H1 (cell line): ENCODE measurements around the gene CACNA2D4. TPM values are rescaled to one million over a fixed set of nuclear protein-coding genes. Genes with fewer than 3 reads are reported as not detected.
A peak's percentile ranks its signal among the peaks of the same experiment; 100 is the strongest.

Experiments
- CTCF ChIA-PET: fragments of 300-600 bp; sonication (Branson Sonifier 250); formaldehyde crosslinking; loops from one replicate; lab custom pipeline; 2021; ENCODE audit not compliant: partially characterized antibody; lab: Charles Lee
- POLR2A ChIA-PET: fragments of 300-600 bp; sonication (Branson Sonifier 250); formaldehyde crosslinking; loops from one replicate; lab custom pipeline; 2021; ENCODE audit warnings: inconsistent platforms; ENCODE audit not compliant: partially characterized antibody; lab: Charles Lee
- DNase-seq, 2 experiments: peaks; one replicate each; pipeline versions ENCODE4 v3.0.0 to v3.0.0-alpha.2; 2010 to 2022; ENCODE audit warnings: low spot score in 2 of 2, low read depth in 1 of 2, mixed read lengths in 1 of 2
- FAIRE-seq: peaks from 2 replicates; lab custom pipeline; 2011; peaks lifted over from hg19 to GRCh38; lab: Jason Lieb, UNC
- H2AFZ ChIP-seq: 2 replicates; pipeline ENCODE4 v1.8.1; 2012; ENCODE audit warnings: low read length, inconsistent platforms
- H2AK5ac ChIP-seq: 2 replicates; pipeline ENCODE4 v1.6.1; 2013; ENCODE audit warnings: low read depth, low read length
- H2BK120ac ChIP-seq: replicated peaks from 2 replicates; pipeline ENCODE3; 2013; ENCODE audit warnings: low read depth, low read length, inconsistent platforms
- H2BK12ac ChIP-seq: 2 replicates; pipeline ENCODE4 v1.6.1; 2013; ENCODE audit warnings: low read depth, low read length
- H2BK15ac ChIP-seq: 2 replicates; pipeline ENCODE4 v1.6.1; 2013; ENCODE audit warnings: low read length
- H2BK20ac ChIP-seq: 2 replicates; pipeline ENCODE4 v1.6.1; 2013; ENCODE audit warnings: low read length
- H2BK5ac ChIP-seq: 2 replicates; pipeline ENCODE4 v1.6.1; 2013; ENCODE audit warnings: low read depth, low read length
- H3K14ac ChIP-seq: 2 replicates; pipeline ENCODE4 v1.6.1; 2013; ENCODE audit warnings: inconsistent platforms; ENCODE audit not compliant: insufficient read length
- H3K18ac ChIP-seq: 2 replicates; pipeline ENCODE4 v1.6.1; 2013; ENCODE audit warnings: low read length; ENCODE audit errors: extremely low read depth
- H3K23ac ChIP-seq: 2 replicates; pipeline ENCODE4 v1.6.1; 2013; ENCODE audit warnings: inconsistent platforms; ENCODE audit not compliant: insufficient read length
- H3K23me2 ChIP-seq: 2 replicates; pipeline ENCODE4 v1.6.1; 2013; ENCODE audit warnings: low read depth, low read length
- H3K27ac ChIP-seq: 2 replicates; pipeline ENCODE4 v1.6.1; 2011; ENCODE audit warnings: low read depth, low read length, inconsistent platforms
- H3K27me3 ChIP-seq, 4 experiments: replicated peaks in 1 of 4; 1 replicate in 1 of 4; 2 replicates in 3 of 4; pipeline versions ENCODE4 v1.6.1 to v1.8.1; 2011 to 2013; ENCODE audit warnings: low read length in 3 of 4, mild to moderate bottlenecking in 3 of 4, inconsistent platforms in 2 of 4, mixed read lengths in 2 of 4, moderate library complexity in 1 of 4; ENCODE audit not compliant: control insufficient read depth in 3 of 4, insufficient read depth in 3 of 4; ENCODE audit errors: extremely low read depth in 1 of 4
- H3K36me3 ChIP-seq, 4 experiments: 2 replicates each; pipeline versions ENCODE4 v1.6.1 to v1.8.1; 2011 to 2013; ENCODE audit warnings: mild to moderate bottlenecking in 4 of 4, low read length in 3 of 4, moderate library complexity in 2 of 4, control low read depth in 1 of 4, inconsistent platforms in 1 of 4; ENCODE audit not compliant: insufficient read depth in 4 of 4, control insufficient read depth in 2 of 4
- H3K4ac ChIP-seq: replicated peaks from 2 replicates; pipeline ENCODE3; 2013; ENCODE audit warnings: low read length, low read depth, mixed read lengths, inconsistent platforms; ENCODE audit not compliant: insufficient read length
- H3K4me1 ChIP-seq, 4 experiments: replicated peaks in 1 of 4; 1 replicate in 1 of 4; 2 replicates in 3 of 4; pipeline versions ENCODE4 v1.6.1 to v1.8.1; 2011 to 2013; ENCODE audit warnings: low read length in 3 of 4, inconsistent platforms in 2 of 4, mixed read lengths in 1 of 4; ENCODE audit not compliant: insufficient read depth in 4 of 4, control insufficient read depth in 3 of 4
- H3K4me2 ChIP-seq, 2 experiments: 2 replicates each; pipeline versions ENCODE4 v1.6.1 to v1.8.1; 2011 to 2013; ENCODE audit warnings: low read depth in 2 of 2, low read length in 2 of 2, control low read depth in 1 of 2, inconsistent platforms in 1 of 2, mild to moderate bottlenecking in 1 of 2; ENCODE audit not compliant: insufficient read depth in 1 of 2
- H3K4me3 ChIP-seq, 4 experiments: fragments of 200-600, 300-600 bp in 1 of 4; sonication (generic), shearing (Covaris generic), sonication (Bioruptor Twin) in 1 of 4; 2 replicates each; pipeline versions ENCODE4 v1.5.1 to v1.8.1; 2011 to 2016; ENCODE audit warnings: low read length in 4 of 4, low read depth in 3 of 4, control low read depth in 2 of 4, inconsistent platforms in 2 of 4, mild to moderate bottlenecking in 2 of 4, mixed read lengths in 1 of 4, moderate library complexity in 1 of 4; ENCODE audit not compliant: insufficient read depth in 2 of 4; ENCODE audit errors: extremely low read depth in 1 of 4
- H3K56ac ChIP-seq: replicated peaks from 2 replicates; pipeline ENCODE3; 2013; ENCODE audit warnings: low read depth, mild to moderate bottlenecking, mixed read lengths, low read length, inconsistent platforms; ENCODE audit not compliant: insufficient read length
- H3K79me1 ChIP-seq: 2 replicates; pipeline ENCODE4 v1.6.1; 2013; ENCODE audit warnings: low read depth, low read length, control low read depth
- H3K79me2 ChIP-seq, 2 experiments: 2 replicates each; pipeline versions ENCODE4 v1.6.1 to v1.8.1; 2012 to 2013; ENCODE audit warnings: low read length in 2 of 2, mild to moderate bottlenecking in 2 of 2, inconsistent platforms in 1 of 2; ENCODE audit not compliant: insufficient read depth in 2 of 2, control insufficient read depth in 1 of 2
- H3K9ac ChIP-seq, 4 experiments: replicated peaks in 1 of 4; 1 replicate in 1 of 4; 2 replicates in 3 of 4; pipeline versions ENCODE4 v1.6.1 to v1.8.1; 2011 to 2013; ENCODE audit warnings: low read depth in 3 of 4, low read length in 3 of 4, control low read depth in 2 of 4, mild to moderate bottlenecking in 2 of 4, moderate library complexity in 2 of 4, inconsistent platforms in 1 of 4; ENCODE audit errors: extremely low read depth in 1 of 4
- H3K9me3 ChIP-seq, 2 experiments: 2 replicates each; pipeline versions ENCODE4 v1.6.1 to v1.8.1; 2012 to 2013; ENCODE audit warnings: mild to moderate bottlenecking in 2 of 2, moderate library complexity in 2 of 2, control low read depth in 1 of 2, inconsistent platforms in 1 of 2, low read depth in 1 of 2, low read length in 1 of 2, mixed read lengths in 1 of 2; ENCODE audit not compliant: insufficient read depth in 2 of 2
- H4K20me1 ChIP-seq, 2 experiments: replicated peaks in 1 of 2; 2 replicates each; pipeline versions ENCODE3 to v1.8.1; 2011 to 2013; ENCODE audit warnings: inconsistent platforms in 2 of 2, low read length in 2 of 2, mild to moderate bottlenecking in 1 of 2; ENCODE audit not compliant: insufficient read depth in 2 of 2, control insufficient read depth in 1 of 2
- H4K5ac ChIP-seq: 2 replicates; pipeline ENCODE4 v1.6.1; 2013; ENCODE audit warnings: low read length, low read depth, mixed read lengths, inconsistent platforms; ENCODE audit not compliant: insufficient read length
- H4K8ac ChIP-seq: 2 replicates; pipeline ENCODE4 v1.8.0; 2013; ENCODE audit warnings: mild to moderate bottlenecking, moderate library complexity, low read length, inconsistent platforms; ENCODE audit not compliant: insufficient read depth; ENCODE audit errors: extremely low read depth
- H4K91ac ChIP-seq: replicated peaks from 2 replicates; pipeline ENCODE3; 2013; ENCODE audit warnings: low read length, mixed read lengths, inconsistent platforms; ENCODE audit not compliant: insufficient read length
- BCL11A ChIP-seq, 2 experiments: IDR thresholded peaks; one replicate each; pipeline ENCODE4 v1.6.1; 2011; ENCODE audit warnings: low read depth in 2 of 2, low read length in 2 of 2, mild to moderate bottlenecking in 2 of 2
- CEBPB ChIP-seq: IDR thresholded peaks from 2 replicates; pipeline ENCODE4 v1.6.1; 2012; ENCODE audit warnings: low read depth, low read length
- KDM4A ChIP-seq: IDR thresholded peaks from one replicate; pipeline ENCODE4 v1.7.1; 2012; ENCODE audit warnings: low read depth, mild to moderate bottlenecking, moderate library complexity, low read length, inconsistent platforms; ENCODE audit not compliant: severe bottlenecking
- POLR2A ChIP-seq, 2 experiments: IDR thresholded peaks; 1 replicate in 1 of 2; 2 replicates in 1 of 2; pipeline ENCODE4 v1.6.1; 2011; ENCODE audit warnings: low read depth in 2 of 2, low read length in 2 of 2, mild to moderate bottlenecking in 2 of 2; ENCODE audit errors: control extremely low read depth in 1 of 2
- POU5F1 ChIP-seq: IDR thresholded peaks from 2 replicates; pipeline ENCODE4 v1.6.1; 2011; ENCODE audit warnings: low read depth, mild to moderate bottlenecking, low read length, moderate library complexity
- RBBP5 ChIP-seq: IDR thresholded peaks from 2 replicates; pipeline ENCODE4 v1.7.1; 2012; ENCODE audit warnings: low read depth, mild to moderate bottlenecking, inconsistent platforms, low read length, moderate library complexity, borderline replicate concordance
- RNF2 ChIP-seq: fragments of 200-900, 300-1000 bp; sonication (generic); IDR thresholded peaks from 2 replicates; pipeline ENCODE4 v1.7.1; 2016; ENCODE audit warnings: borderline replicate concordance, low read depth, mild to moderate bottlenecking, antibody characterized with exemption, low read length; ENCODE audit not compliant: poor library complexity, severe bottlenecking; ENCODE audit errors: missing control alignments
- SIN3A ChIP-seq, 2 experiments: IDR thresholded peaks in 1 of 2; conservative IDR thresholded peaks in 1 of 2; 2 replicates each; pipeline ENCODE4 v1.6.1; 2011 to 2012; ENCODE audit warnings: low read length in 2 of 2, improper control_type of control experiment in 1 of 2, low read depth in 1 of 2, mild to moderate bottlenecking in 1 of 2
- SUZ12 ChIP-seq: fragments of 200-600 bp; sonication (generic); IDR thresholded peaks from 2 replicates; pipeline ENCODE4 v1.6.1; 2012; ENCODE audit warnings: mild to moderate bottlenecking, inconsistent platforms, low read length, moderate library complexity, mixed read lengths
- TEAD4 ChIP-seq: IDR thresholded peaks from 2 replicates; pipeline ENCODE4 v1.6.1; 2012; ENCODE audit warnings: low read depth, low read length, inconsistent platforms, mixed read lengths
- WGBS, 2 experiments: shearing (Covaris generic) in 1 of 2; methylation state at CpG; one replicate each; pipeline versions ENCODE4 v1.1.6 to v1.1.7; 2013 to 2015; ENCODE audit warnings: low lambda C conversion rate in 2 of 2, mixed read lengths in 2 of 2, inconsistent platforms in 1 of 2, low coverage in 1 of 2, missing lambda C conversion rate in 1 of 2; ENCODE audit not compliant: insufficient replicate concordance in 2 of 2, insufficient coverage in 1 of 2, insufficient read length in 1 of 2; ENCODE audit errors: extremely low coverage in 1 of 2, missing lambda C conversion rate in 1 of 2; 5-methylcytosine and 5-hydroxymethylcytosine counted together
- polyA plus RNA-seq, 7 experiments: library from polyadenylated mRNA; depleted of rRNA in 3 of 7; stranded (reverse) in 5 of 7; unstranded in 2 of 7; fragments of >200 nt in 5 of 7; fragments of 200-250 nt in 2 of 7; gene quantifications; 1 replicate in 5 of 7; 2 replicates in 1 of 7; 4 replicates in 1 of 7; pipeline versions ENCODE4 v1.2.1 to v1.2.3, GENCODE V29; 2011 to 2013; ENCODE audit warnings: missing spikeins in 2 of 7, mixed read lengths in 2 of 7
- total RNA-seq: library from RNA; stranded (reverse); fragmentation: NEBNext Ultra II Directional; extraction: Animal tissue kit (Norgen Biotek cat#: 25700); gene quantifications from 2 replicates; pipeline ENCODE4 v1.2.1, GENCODE V29; 2021

CACNA2D4 gene
- total and polyA plus RNA-seq, 2 of the 8 experiments (the other 6 are each of a cell fraction or from before 2014, with no cell fraction given), result 0.44 to 0.88 TPM

DNA sequence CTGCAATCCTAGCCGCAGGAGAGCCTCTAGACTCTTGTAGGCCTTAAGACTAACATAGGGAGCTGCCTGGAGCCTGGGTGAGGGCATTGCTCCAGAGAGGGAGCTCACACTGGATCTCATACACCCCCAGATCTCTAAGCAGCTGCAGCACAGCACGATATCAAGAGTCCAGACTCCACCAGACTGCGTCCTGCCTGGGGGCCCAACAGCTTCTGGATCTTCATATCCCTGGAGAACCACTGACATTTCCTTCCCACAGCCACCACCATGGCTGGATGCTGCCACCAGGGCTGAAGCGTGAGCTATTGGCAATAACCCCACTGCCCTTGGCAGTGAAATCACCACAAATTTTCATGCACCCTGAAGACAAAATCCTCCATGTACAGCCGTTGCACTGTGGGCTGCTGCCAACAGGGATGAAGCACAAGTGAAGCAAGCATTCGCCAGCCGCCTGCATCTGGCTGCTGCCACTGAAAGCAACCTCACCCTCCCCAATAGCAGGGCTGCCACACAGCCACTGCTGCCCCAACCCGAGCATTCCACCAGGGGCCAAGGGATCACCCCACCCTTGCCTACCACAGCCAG, 28.2 kb downstream of the CACNA2D4 start:
- no peak overlapping the region; the same call in 1 of the 2 replicates for H2BK5ac ChIP-seq
- H4K5ac ChIP-seq, result no peak overlapping the region
- no peak overlapping the region for H2BK120ac ChIP-seq
- H3K4me2 ChIP-seq, result no peak overlapping the region
- H3K27ac ChIP-seq, result no peak overlapping the region
- no peak overlapping the region for H3K9ac ChIP-seq
- no peak overlapping the region for H3K14ac ChIP-seq
- no peak overlapping the region for H3K4ac ChIP-seq
- no peaks in the 10 kb centered on the region for H3K79me1 ChIP-seq
- H3K79me2 ChIP-seq, result no peaks in the 10 kb centered on the region
- H2BK15ac ChIP-seq, result no peak overlapping the region
- H3K4me3 ChIP-seq, result no peak overlapping the region
- no peaks in the 10 kb centered on the region for H3K23me2 ChIP-seq
- WGBS, 2 experiments, result 91% methylated on average over 8 of the region's 8 CpGs; no CpG with 5 or more reads in 1 of the 2 experiments
- peak in 1 of 2 experiments; percentile 33 for DNase-seq
- no peak overlapping the region for H2BK20ac ChIP-seq
- no peaks in the 10 kb centered on the region; a peak in 1 of 4 replicates for H3K9me3 ChIP-seq
- no peak overlapping the region for H2AK5ac ChIP-seq
- no peaks in the 10 kb centered on the region for H3K36me3 ChIP-seq
- FAIRE-seq, result no peak
- H3K18ac ChIP-seq, result no peak overlapping the region
- no peaks in the 10 kb centered on the region for H3K27me3 ChIP-seq
- no peak overlapping the region for H2AFZ ChIP-seq
- no peak overlapping the region for H4K8ac ChIP-seq
- no peaks in the 10 kb centered on the region for H4K20me1 ChIP-seq
- ChIA-PET POLR2A (no interaction called here), CTCF (interaction anchor here (0.8 kb wide), 1 partner anchor 50 kb away, joined by 3 read pairs; no protein-coding TSS in a partner anchor)
- no peak overlapping the region for H3K23ac ChIP-seq
- no peak overlapping the region for H3K56ac ChIP-seq
- H2BK12ac ChIP-seq, result no peak overlapping the region
- no peak overlapping the region for H4K91ac ChIP-seq
- no peaks in the 10 kb centered on the region for H3K4me1 ChIP-seq
- no peak for TF ChIP-seq SIN3A (conservative IDR thresholded peaks at IDR 0.05 in 1 of 2, IDR thresholded peaks at IDR 0.05 in 1 of 2; ENCODE audit: low read depth in 1 of 2, low read length in 2 of 2)
- TF ChIP-seq RBBP5, result no peak
- no peak for TF ChIP-seq BCL11A (IDR thresholded peaks at IDR 0.05; ENCODE audit: low read depth in 2 of 2, low read length in 2 of 2)
- no peak for TF ChIP-seq TEAD4
- no peak for TF ChIP-seq CEBPB
- TF ChIP-seq RNF2, result no peak
- no peak for TF ChIP-seq SUZ12
- TF ChIP-seq POLR2A (IDR thresholded peaks at IDR 0.05; ENCODE audit: control extremely low read depth in 1 of 2, low read depth in 2 of 2, low read length in 2 of 2), result no peak
- TF ChIP-seq POU5F1, result no peak
- no peak for TF ChIP-seq KDM4A
